Measurements from ENCODE around the gene IL1RAPL1. TPM values are rescaled to one million over a fixed set of nuclear protein-coding genes. Genes with fewer than 3 reads are reported as not detected.

The IL1RAPL1 gene
- total RNA-seq, 2 experiments from 2014 or later, result not detected

- ATAC-seq (no peak), DNase-seq (no peak)
- Mint-ChIP-seq H3K9me3 (no peaks in the 10 kb centered on the region), H3K27ac (no peak overlapping the region), H3K27me3 (no peaks in the 10 kb centered on the region), H3K4me1 (ENCODE audit: low read depth) (no peaks in the 10 kb centered on the region), H3K4me3 (no peak overlapping the region), H3K36me3 (ENCODE audit: low read depth) (no peaks in the 10 kb centered on the region)
- ChIA-PET CTCF (no interaction called here), POLR2A (no interaction called here)
- intact Hi-C loops (cut with micrococcal nuclease), result no loop called here
- TF ChIP-seq CTCF (IDR thresholded peaks at IDR 0.05), result no peak
These were observed 848.1 kb downstream of the IL1RAPL1 start for GRCh38 chrX:29435396-29435795.

- no peaks in the 10 kb centered on the region for H3K36me3 Mint-ChIP-seq (ENCODE audit: low read depth)
These were observed 860.6 kb downstream of the IL1RAPL1 start for GRCh38 chrX:29447867-29448266.

GRCh38 chrX:29453333-29453732 lies 866.1 kb downstream of the IL1RAPL1 start:
- Mint-ChIP-seq H3K27me3 (no peaks in the 10 kb centered on the region), H3K27ac (no peak overlapping the region), H3K9me3 (peaks cover 2% of the 10 kb centered on the region), H3K4me1 (ENCODE audit: low read depth) (no peaks in the 10 kb centered on the region), H3K36me3 (ENCODE audit: low read depth) (no peaks in the 10 kb centered on the region), H3K4me3 (no peak overlapping the region)
- ATAC-seq (no peak), DNase-seq (no peak)
- TF ChIP-seq CTCF (IDR thresholded peaks at IDR 0.05), result no peak
- CTCF ChIA-PET, result no interaction called here
- intact Hi-C loops (cut with micrococcal nuclease), result no loop called here
- POLR2A ChIA-PET, result no interaction called here

More at GRCh38 chrX:29447867-29448266, 860.6 kb downstream of the IL1RAPL1 start:
- Mint-ChIP-seq H3K27me3 (no peaks in the 10 kb centered on the region), H3K9me3 (no peaks in the 10 kb centered on the region), H3K4me3 (no peak overlapping the region), H3K27ac (no peak overlapping the region), H3K4me1 (ENCODE audit: low read depth) (no peaks in the 10 kb centered on the region)
- TF ChIP-seq CTCF (IDR thresholded peaks at IDR 0.05), result no peak
- ATAC-seq (no peak), DNase-seq (no peak)
- intact Hi-C loops (cut with micrococcal nuclease), result no loop called here
- CTCF ChIA-PET, result no interaction called here
- POLR2A ChIA-PET, result no interaction called here

GRCh38 chrX:29455702-29456101 lies 868.5 kb downstream of the IL1RAPL1 start:
- Mint-ChIP-seq H3K4me3 (no peak overlapping the region), H3K4me1 (ENCODE audit: low read depth) (no peaks in the 10 kb centered on the region), H3K27ac (no peak overlapping the region), H3K36me3 (ENCODE audit: low read depth) (no peaks in the 10 kb centered on the region), H3K9me3 (peaks cover 2% of the 10 kb centered on the region), H3K27me3 (no peaks in the 10 kb centered on the region)
- DNase-seq (no peak), ATAC-seq (no peak)
- intact Hi-C loops (cut with micrococcal nuclease), result no loop called here
- TF ChIP-seq CTCF (IDR thresholded peaks at IDR 0.05), result no peak
- CTCF ChIA-PET, result no interaction called here
- POLR2A ChIA-PET, result no interaction called here

- ATAC-seq (no peak), DNase-seq (no peak)
- H3K9me3 Mint-ChIP-seq, result no peaks in the 10 kb centered on the region
- H3K27ac Mint-ChIP-seq, result no peak overlapping the region
- H3K4me1 Mint-ChIP-seq (ENCODE audit: low read depth), result no peaks in the 10 kb centered on the region
- no peaks in the 10 kb centered on the region for H3K27me3 Mint-ChIP-seq
- no peaks in the 10 kb centered on the region for H3K36me3 Mint-ChIP-seq (ENCODE audit: low read depth)
- intact Hi-C loops (cut with micrococcal nuclease), result no loop called here
- no peak overlapping the region for H3K4me3 Mint-ChIP-seq
- no peak for TF ChIP-seq CTCF (IDR thresholded peaks at IDR 0.05)
- POLR2A ChIA-PET, result no interaction called here
- CTCF ChIA-PET, result no interaction called here
These were observed 873.8 kb downstream of the IL1RAPL1 start for GRCh38 chrX:29461039-29461438.

All from activated CD8-positive, alpha-beta T cell treated with anti-CD3 and anti-CD28 coated beads for 36 hours (primary cell).